HepG2 (cell line): ENCODE data around the gene GYPC. TPM values are rescaled to one million over a fixed set of nuclear protein-coding genes. Genes with fewer than 3 reads are reported as not detected.

ENCODE experiments used
- ATAC-seq: fragments of 200-7000 bp; cut with Tn5 transposase; 3 replicates; pipeline ENCODE4 v1.9.1; 2020; ENCODE audit warnings: mild to moderate bottlenecking, moderate library complexity
- BruUV-seq: library from RNA; stranded (reverse); fragments of 400-500 nt; replicated peaks from 2 replicates; lab custom pipeline; 2021; lab: Mats Ljungman, UMichigan
- CTCF ChIA-PET: fragments of 300-600 bp; formaldehyde crosslinking; extraction: SDS; loops from one replicate; lab custom pipeline; 2021; ENCODE audit warnings: low total read pairs, inconsistent platforms, low intra/inter-chr PET ratio; lab: Yijun Ruan, JAX
- POLR2A ChIA-PET: fragments of 350-600 bp; sonication (Branson Sonifier 250); formaldehyde crosslinking; loops from one replicate; lab custom pipeline; 2020; ENCODE audit warnings: antibody characterized with exemption, inconsistent platforms; lab: Yijun Ruan, JAX
- DNase-seq: peaks from one replicate; pipeline ENCODE4 v3.0.0-alpha.2; 2015; ENCODE audit warnings: low spot score
- FAIRE-seq: peaks from 3 replicates; lab custom pipeline; 2011; peaks lifted over from hg19 to GRCh38; lab: Jason Lieb, UNC
- H2AFZ ChIP-seq: one replicate; pipeline ENCODE4 v1.6.1; 2011; ENCODE audit warnings: low read length, inconsistent platforms
- H3K27ac ChIP-seq: fragments of 300-600 bp; 3 replicates; pipeline ENCODE4 v1.8.0; 2011; ENCODE audit warnings: mixed run types, mild to moderate bottlenecking, mixed read lengths, low read length, inconsistent platforms; ENCODE audit not compliant: insufficient read depth; ENCODE audit errors: extremely low read length
- H3K27me3 ChIP-seq, 2 experiments: fragments of 200-600 bp in 1 of 2; 2 replicates in 1 of 2; 3 replicates in 1 of 2; pipeline versions ENCODE4 v1.6.0 to v1.8.0; 2011; ENCODE audit warnings: low read length in 2 of 2, mild to moderate bottlenecking in 2 of 2, moderate library complexity in 2 of 2, inconsistent platforms in 1 of 2; ENCODE audit not compliant: insufficient read depth in 2 of 2, control insufficient read depth in 1 of 2
- H3K36me3 ChIP-seq, 2 experiments: fragments of 200-600 bp in 1 of 2; replicated peaks in 1 of 2; 2 replicates in 1 of 2; 3 replicates in 1 of 2; pipeline versions ENCODE4 v1.5.1 to v1.8.0; 2011; ENCODE audit warnings: low read length in 2 of 2, inconsistent platforms in 1 of 2; ENCODE audit not compliant: insufficient read depth in 2 of 2, control insufficient read depth in 1 of 2
- H3K4me1 ChIP-seq: 2 replicates; pipeline ENCODE4 v1.5.1; 2012; ENCODE audit warnings: low read length, inconsistent platforms; ENCODE audit not compliant: insufficient read depth
- H3K4me2 ChIP-seq: 2 replicates; pipeline ENCODE4 v1.6.0; 2011; ENCODE audit warnings: low read depth, low read length, inconsistent platforms
- H3K4me3 ChIP-seq, 3 experiments: fragments of 200-600 bp in 1 of 3; sonication (generic), shearing (Covaris generic) in 1 of 3; replicated peaks in 1 of 3; 2 replicates each; pipeline ENCODE4 v1.5.1; 2011 to 2016; ENCODE audit warnings: low read length in 3 of 3, inconsistent platforms in 2 of 3, low read depth in 2 of 3, mild to moderate bottlenecking in 2 of 3, control low read depth in 1 of 3, mixed read lengths in 1 of 3; ENCODE audit not compliant: insufficient read depth in 1 of 3
- H3K79me2 ChIP-seq: one replicate; pipeline ENCODE4 v1.6.1; 2011; ENCODE audit warnings: low read length, inconsistent platforms; ENCODE audit not compliant: insufficient read depth
- H3K9ac ChIP-seq: 2 replicates; pipeline ENCODE4 v1.6.0; 2011; ENCODE audit warnings: mild to moderate bottlenecking, low read depth, low read length, inconsistent platforms; ENCODE audit not compliant: insufficient read depth
- H3K9me3 ChIP-seq: 2 replicates; pipeline ENCODE4 v1.5.1; 2012; ENCODE audit warnings: mild to moderate bottlenecking, low read length
- H4K20me1 ChIP-seq: 2 replicates; pipeline ENCODE4 v1.6.0; 2011; ENCODE audit warnings: inconsistent platforms, mild to moderate bottlenecking, low read length, moderate library complexity; ENCODE audit not compliant: insufficient read depth
- KMT2A ChIP-seq: sonication (generic); formaldehyde crosslinking; IDR thresholded peaks from 2 replicates; pipeline ENCODE4 v1.4.0; 2020; ENCODE audit warnings: missing genetic modification reagents
- MAFG ChIP-seq: sonication (generic); formaldehyde crosslinking; IDR thresholded peaks from 2 replicates; pipeline ENCODE4 v1.5.1; 2020; ENCODE audit warnings: mild to moderate bottlenecking, missing genetic modification reagents
- ZBTB26 ChIP-seq: IDR thresholded peaks from 2 replicates; pipeline ENCODE4 v1.6.1; 2016; ENCODE audit warnings: missing compliant biosample characterization, missing genetic modification reagents, borderline replicate concordance
- ZNF18 ChIP-seq: sonication (generic); formaldehyde crosslinking; IDR thresholded peaks from 2 replicates; pipeline ENCODE4 v1.8.0; 2022; ENCODE audit warnings: mild to moderate bottlenecking, missing genetic modification reagents; ENCODE audit not compliant: insufficient replicate concordance
- ZNF407 ChIP-seq: sonication (generic); formaldehyde crosslinking; IDR thresholded peaks from one replicate; pipeline ENCODE4 v1.5.1; 2020; ENCODE audit warnings: mild to moderate bottlenecking, missing genetic modification reagents; ENCODE audit errors: not compliant biosample characterization
- ZNF691 ChIP-seq: sonication (generic); formaldehyde crosslinking; IDR thresholded peaks from 2 replicates; pipeline ENCODE4 v1.4.0; 2020; ENCODE audit warnings: missing genetic modification reagents, low read depth, mild to moderate bottlenecking, borderline replicate concordance
- WGBS: methylation state at CpG from one replicate; pipeline ENCODE4 v1.1.6; 2017; ENCODE audit warnings: low lambda C conversion rate; 5-methylcytosine and 5-hydroxymethylcytosine counted together
- in situ Hi-C: cut with HindIII; loops from 2 replicates; pipeline ENCODE4 v1.10.0; 2017; ENCODE audit warnings: low pct_unique_long_range_greater_than_20kb; ENCODE audit not compliant: extremely low pct_ligation_motif_present
- intact Hi-C: fragments of 100-400 bp; cut with micrococcal nuclease; formaldehyde crosslinking; loops from one replicate; pipeline ENCODE4 v1.10.0; 2022; ENCODE audit not compliant: unreplicated experiment
- polyA plus RNA-seq, 8 experiments: library from polyadenylated mRNA; depleted of rRNA in 3 of 8; stranded (reverse) in 7 of 8; unstranded in 1 of 8; fragments of >200 nt; fragmentation: Illumina TruSeq in 4 of 8; extraction: Trizol in 4 of 8; gene quantifications; 2 replicates each; pipeline versions ENCODE4 v1.2.1 to v1.2.3, GENCODE V29; 2011 to 2016; ENCODE audit warnings: low read depth in 4 of 8, missing spikeins in 1 of 8, mixed read lengths in 1 of 8; ENCODE audit not compliant: insufficient read depth in 1 of 8
- total RNA-seq, 5 experiments: library from RNA; depleted of rRNA; stranded (reverse); fragments of >200 nt; fragmentation: Illumina TruSeq; extraction: Trizol; gene quantifications; 2 replicates each; pipeline ENCODE4 v1.2.3, GENCODE V29; 2016; ENCODE audit warnings: low read depth in 1 of 5

GYPC gene
- total and polyA plus RNA-seq, 2 of the 13 experiments (the other 11 are each of a cell fraction or from before 2014, with no cell fraction given) = not detected

GRCh38 chr2:126674075-126674744 is 18.3 kb downstream of the GYPC start:
- BruUV-seq = no TSS peak
- Histone ChIP-seq H3K27ac (no peak overlapping the region), H3K36me3 (no peaks in the 10 kb centered on the region), H2AFZ (no peak overlapping the region), H3K4me1 (no peaks in the 10 kb centered on the region), H3K27me3 (peaks cover 3 to 39% of the 10 kb centered on the region in 2 experiments; a peak in 4 of 5 replicates), H3K4me3 (no peak overlapping the region), H3K9ac (no peak overlapping the region), H3K4me2 (no peak overlapping the region), H4K20me1 (no peaks in the 10 kb centered on the region), H3K79me2 (no peaks in the 10 kb centered on the region), H3K9me3 (peaks cover 22% of the 10 kb centered on the region)
- intact Hi-C loops (no loop called here), in situ Hi-C loops (no loop called here)
- FAIRE-seq (no peak), ATAC-seq (no peak), DNase-seq (no peak)
- CTCF ChIA-PET = no interaction called here
- WGBS = 22% methylated on average over 11 of the region's 11 CpGs
- POLR2A ChIA-PET = no interaction called here
- TF ChIP-seq ZNF407 (CRISPR knock-in tag) (no peak), MAFG (no peak), ZBTB26 (CRISPR knock-in tag) (no peak), ZNF691 (CRISPR knock-in tag) (no peak), KMT2A (CRISPR knock-in tag) (no peak), ZNF18 (no peak)
